Caco-2 (cell line): Measurements from ENCODE around the gene CCAR1. TPM values are rescaled to one million over a fixed set of nuclear protein-coding genes. Genes with fewer than 3 reads are reported as not detected.
"Not testable (repeated sequence)": the region's sequence is repeated elsewhere in the genome, so short reads cannot be mapped to it uniquely, and the experiment has no call there.

ENCODE experiments used
- BruUV-seq: library from RNA; stranded (reverse); fragments of 400-500 nt; replicated peaks from 2 replicates; lab custom pipeline; 2021; lab: Mats Ljungman, UMichigan
- CTCF ChIA-PET: fragments of 300-600 bp; sonication (Branson Sonifier 250); formaldehyde crosslinking; loops from one replicate; lab custom pipeline; 2022; ENCODE audit warnings: antibody characterized with exemption; lab: Charles Lee
- POLR2A ChIA-PET: fragments of 300-600 bp; sonication (Branson Sonifier 250); formaldehyde crosslinking; loops from one replicate; lab custom pipeline; 2022; ENCODE audit warnings: antibody characterized with exemption; lab: Charles Lee
- DNase-seq, 2 experiments: peaks; one replicate each; pipeline versions ENCODE4 v3.0.0 to v3.0.0-alpha.2; 2020 to 2022
- H3K27me3 ChIP-seq: replicated peaks from 2 replicates; pipeline ENCODE4 v1.6.0; 2011; ENCODE audit warnings: low read length; ENCODE audit not compliant: control insufficient read depth, insufficient read depth
- H3K36me3 ChIP-seq: 2 replicates; pipeline ENCODE4 v1.5.1; 2011; ENCODE audit warnings: low read length; ENCODE audit not compliant: control insufficient read depth, insufficient read depth
- H3K4me1 ChIP-seq: fragments of 250-450 bp; sonication (Bioruptor Pico); 2 replicates; pipeline ENCODE4 v1.5.1; 2020; ENCODE audit warnings: mild to moderate bottlenecking
- H3K4me3 ChIP-seq: 2 replicates; pipeline ENCODE4 v1.5.1; 2011; ENCODE audit warnings: low read depth, mild to moderate bottlenecking, control low read depth, low read length
- H3K9me3 ChIP-seq: fragments of 250-450 bp; sonication (Bioruptor Pico); 2 replicates; pipeline ENCODE4 v1.5.1; 2020; ENCODE audit warnings: mild to moderate bottlenecking, moderate library complexity
- H3K27ac Mint-ChIP-seq: one replicate; pipeline ENCODE4 v1.8.0; 2022; ENCODE audit warnings: mixed read lengths; ENCODE audit not compliant: unreplicated experiment
- H3K27me3 Mint-ChIP-seq: one replicate; pipeline ENCODE4 v1.8.0; 2022; ENCODE audit warnings: mixed read lengths; ENCODE audit not compliant: insufficient read depth, unreplicated experiment
- H3K36me3 Mint-ChIP-seq: one replicate; pipeline ENCODE4 v1.8.0; 2022; ENCODE audit warnings: mild to moderate bottlenecking, mixed read lengths; ENCODE audit not compliant: insufficient read depth, unreplicated experiment
- H3K4me1 Mint-ChIP-seq: one replicate; pipeline ENCODE4 v1.8.0; 2022; ENCODE audit warnings: low read depth, mixed read lengths; ENCODE audit not compliant: unreplicated experiment
- H3K4me3 Mint-ChIP-seq: one replicate; pipeline ENCODE4 v1.8.0; 2022; ENCODE audit warnings: mild to moderate bottlenecking, moderate library complexity, mixed read lengths; ENCODE audit not compliant: unreplicated experiment
- H3K9me3 Mint-ChIP-seq: one replicate; pipeline ENCODE4 v1.8.0; 2022; ENCODE audit warnings: mixed read lengths; ENCODE audit not compliant: unreplicated experiment
- intact Hi-C: fragments of 100-400 bp; cut with micrococcal nuclease; formaldehyde crosslinking; loops from one replicate; pipeline ENCODE4 v1.10.0; 2022; ENCODE audit not compliant: unreplicated experiment
- total RNA-seq: library from RNA; stranded (reverse); gene quantifications from 2 replicates; pipeline ENCODE4 v1.2.3, GENCODE V29; 2022
- TF ChIP-seq, protein P1 (sequence below), 2 experiments: fragments of 200-600 bp in 1 of 2; IDR thresholded peaks; 1 replicate in 1 of 2; 2 replicates in 1 of 2; pipeline versions ENCODE4 v1.5.1 to v1.8.0; 2011 to 2022; ENCODE audit warnings: antibody characterized with exemption in 1 of 2, control low read depth in 1 of 2, inconsistent platforms in 1 of 2, low read depth in 1 of 2, low read length in 1 of 2, mild to moderate bottlenecking in 1 of 2, moderate library complexity in 1 of 2; ENCODE audit not compliant: insufficient read depth in 1 of 2, severe bottlenecking in 1 of 2, unreplicated experiment in 1 of 2

Gene CCAR1
- total RNA-seq, 1 experiment from 2014 or later: 180 TPM

DNA sequence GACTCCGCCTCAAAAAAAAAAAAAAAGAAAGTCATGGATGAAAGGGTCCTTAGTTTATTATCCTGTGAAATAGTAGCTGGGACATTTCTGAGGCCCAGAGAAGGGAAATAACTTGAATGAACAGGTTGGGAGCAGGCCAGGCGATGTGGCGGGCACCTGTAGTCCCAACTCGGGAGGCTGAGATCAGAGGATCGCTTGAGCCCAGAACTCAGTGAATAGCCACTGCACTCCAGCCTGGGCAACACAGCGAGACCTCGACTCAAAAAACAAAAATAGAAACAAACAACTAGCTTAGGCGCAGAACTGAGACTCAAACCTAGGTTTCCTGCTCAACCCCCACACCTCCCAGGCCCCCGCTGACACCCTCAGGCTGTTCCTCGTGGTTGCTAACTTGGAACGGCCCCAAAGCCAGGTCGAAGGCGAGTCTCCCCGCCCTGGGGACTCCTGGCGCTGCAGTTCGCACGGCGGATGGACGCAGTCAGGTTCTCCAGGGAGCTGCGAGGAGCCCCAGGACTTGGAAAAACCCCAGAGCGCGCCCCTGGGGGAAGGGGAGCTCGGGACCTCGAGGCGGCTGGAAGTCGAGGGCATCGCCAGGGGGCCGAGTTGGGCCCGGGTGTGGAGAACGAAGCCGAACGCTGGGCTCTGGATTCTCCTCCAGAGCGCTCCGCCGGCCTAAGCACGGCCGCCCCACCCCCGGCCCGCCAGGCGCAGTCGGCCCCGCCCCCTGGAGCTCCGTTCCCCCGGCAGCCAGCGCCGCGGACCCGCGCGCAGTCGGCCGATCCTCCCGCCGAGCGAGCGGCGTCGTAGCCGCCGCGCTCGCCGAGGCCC, 105.9 kb downstream of the CCAR1 start, which contains the start of gene STOX1:
Gene STOX1, plus strand, starts transcription at position 768 of the 828 bp plus-strand sequence. CDS start 93 bp downstream, outside the sequence.
- TF ChIP-seq, protein P1, sequence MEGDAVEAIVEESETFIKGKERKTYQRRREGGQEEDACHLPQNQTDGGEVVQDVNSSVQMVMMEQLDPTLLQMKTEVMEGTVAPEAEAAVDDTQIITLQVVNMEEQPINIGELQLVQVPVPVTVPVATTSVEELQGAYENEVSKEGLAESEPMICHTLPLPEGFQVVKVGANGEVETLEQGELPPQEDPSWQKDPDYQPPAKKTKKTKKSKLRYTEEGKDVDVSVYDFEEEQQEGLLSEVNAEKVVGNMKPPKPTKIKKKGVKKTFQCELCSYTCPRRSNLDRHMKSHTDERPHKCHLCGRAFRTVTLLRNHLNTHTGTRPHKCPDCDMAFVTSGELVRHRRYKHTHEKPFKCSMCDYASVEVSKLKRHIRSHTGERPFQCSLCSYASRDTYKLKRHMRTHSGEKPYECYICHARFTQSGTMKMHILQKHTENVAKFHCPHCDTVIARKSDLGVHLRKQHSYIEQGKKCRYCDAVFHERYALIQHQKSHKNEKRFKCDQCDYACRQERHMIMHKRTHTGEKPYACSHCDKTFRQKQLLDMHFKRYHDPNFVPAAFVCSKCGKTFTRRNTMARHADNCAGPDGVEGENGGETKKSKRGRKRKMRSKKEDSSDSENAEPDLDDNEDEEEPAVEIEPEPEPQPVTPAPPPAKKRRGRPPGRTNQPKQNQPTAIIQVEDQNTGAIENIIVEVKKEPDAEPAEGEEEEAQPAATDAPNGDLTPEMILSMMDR (IDR thresholded peaks at IDR 0.05; ENCODE audit: insufficient read depth in 1 of 2, low read depth in 1 of 2, low read length in 1 of 2, severe bottlenecking in 1 of 2, unreplicated experiment in 1 of 2): peak; percentile 36 to 39
- ChIA-PET POLR2A (interaction anchor here (0.5 to 3.2 kb wide), 25 partner anchors 8 to 1308 kb away, joined by 3 to 45 read pairs (median 5); partner anchors contain the start of genes CCAR1, DDX50, DNA2 and RUFY2), CTCF (interaction anchor here (0.6 to 2.3 kb wide), 15 partner anchors 9 to 1629 kb away, joined by 3 to 16 read pairs (median 5); partner anchors contain the start of genes DDX50 and HNRNPH3)
- peak; percentile 86 to 93 for DNase-seq
- H3K4me3 ChIP-seq: peak within 1 kb of the TSS; percentile 77
- TSS peak; percentile 83 for BruUV-seq
- H3K9me3 Mint-ChIP-seq: no peaks in the 10 kb centered on the region
- H3K4me1 Mint-ChIP-seq: peaks cover 14% of the 10 kb centered on the region
- no peaks in the 10 kb centered on the region for H3K9me3 ChIP-seq
- no peaks in the 10 kb centered on the region for H3K36me3 ChIP-seq
- H3K4me1 ChIP-seq: 0 out of 2 replicates have a peak, but pooled peaks cover 8% of the 10 kb centered on the region
- H3K27me3 ChIP-seq: no peaks in the 10 kb centered on the region
- H3K27ac Mint-ChIP-seq: peak within 1 kb of the TSS; percentile 88
- peak within 1 kb of the TSS; percentile 90 for H3K4me3 Mint-ChIP-seq
- H3K27me3 Mint-ChIP-seq: no peaks in the 10 kb centered on the region
- peaks cover 7% of the 10 kb centered on the region for H3K36me3 Mint-ChIP-seq
- intact Hi-C loops: loop anchor here (1.0 kb wide), 1 partner anchor 70 kb away; no protein-coding TSS in a partner anchor

DNA sequence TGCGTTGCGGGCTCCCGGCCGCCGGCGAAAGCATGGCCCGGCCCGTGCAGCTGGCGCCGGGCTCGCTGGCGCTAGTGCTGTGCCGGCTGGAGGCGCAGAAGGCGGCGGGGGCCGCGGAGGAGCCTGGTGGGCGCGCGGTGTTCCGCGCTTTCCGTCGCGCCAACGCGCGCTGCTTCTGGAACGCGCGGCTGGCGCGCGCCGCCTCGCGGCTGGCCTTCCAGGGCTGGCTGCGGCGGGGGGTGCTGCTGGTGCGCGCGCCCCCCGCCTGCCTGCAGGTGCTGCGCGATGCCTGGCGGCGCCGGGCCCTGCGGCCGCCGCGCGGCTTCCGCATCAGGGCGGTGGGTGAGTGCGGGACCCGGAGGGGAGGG, 106.5 kb downstream of the CCAR1 start:
- BruUV-seq, H3K27me3 Mint-ChIP-seq, H3K36me3 ChIP-seq, H3K9me3 Mint-ChIP-seq, H3K27me3 ChIP-seq, H3K36me3 Mint-ChIP-seq, DNase-seq, H3K27ac Mint-ChIP-seq, H3K9me3 ChIP-seq: not testable (repeated sequence)
- Mint-ChIP-seq H3K4me1 (peaks cover 15% of the 10 kb centered on the region), H3K4me3 (peak overlapping the region; percentile 90)
- intact Hi-C loops: loop anchor here (1.0 kb wide), 1 partner anchor 70 kb away; no protein-coding TSS in a partner anchor
- Histone ChIP-seq H3K4me3 (peak overlapping the region; percentile 77), H3K4me1 (0 out of 2 replicates have a peak, but pooled peaks cover 11% of the 10 kb centered on the region)
- ChIA-PET CTCF (interaction anchor here (0.6 to 2.3 kb wide), 14 partner anchors 8 to 1628 kb away, joined by 3 to 16 read pairs (median 6); partner anchors contain the start of genes DDX50 and HNRNPH3), POLR2A (interaction anchor here (0.6 to 3.2 kb wide), 23 partner anchors 8 to 1307 kb away, joined by 3 to 45 read pairs (median 6); partner anchors contain the start of genes CCAR1, DDX50 and RUFY2)

DNA sequence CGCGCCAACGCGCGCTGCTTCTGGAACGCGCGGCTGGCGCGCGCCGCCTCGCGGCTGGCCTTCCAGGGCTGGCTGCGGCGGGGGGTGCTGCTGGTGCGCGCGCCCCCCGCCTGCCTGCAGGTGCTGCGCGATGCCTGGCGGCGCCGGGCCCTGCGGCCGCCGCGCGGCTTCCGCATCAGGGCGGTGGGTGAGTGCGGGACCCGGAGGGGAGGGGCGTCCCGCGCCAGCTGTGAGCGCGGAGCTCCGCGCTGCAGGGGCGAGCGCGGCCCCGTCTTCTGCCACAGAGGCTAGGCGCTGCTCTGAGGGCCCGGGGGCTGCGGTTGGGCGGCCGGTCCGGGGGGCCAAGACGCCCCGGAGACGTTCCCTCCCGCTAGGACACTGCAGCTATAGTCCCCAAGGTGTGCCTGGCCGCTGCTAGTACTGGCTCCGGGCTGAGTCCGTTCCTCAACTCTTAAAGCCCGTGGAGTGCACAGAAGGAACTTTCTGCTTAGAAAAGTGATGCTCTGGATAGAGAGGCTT, 107.1 kb downstream of the CCAR1 start:
- ChIA-PET CTCF (interaction anchor here (2.0 to 2.3 kb wide), 2 partner anchors 51 to 72 kb away, joined by 10 to 16 read pairs; partner anchors contain the start of gene DDX50), POLR2A (interaction anchor here (0.5 to 3.2 kb wide), 7 partner anchors 22 to 421 kb away, joined by 3 to 45 read pairs (median 4); partner anchors contain the start of genes CCAR1, DDX50 and RUFY2)
- not testable (repeated sequence) for H3K27me3 Mint-ChIP-seq, H3K9me3 ChIP-seq, H3K36me3 Mint-ChIP-seq, H3K27me3 ChIP-seq, H3K36me3 ChIP-seq, H3K27ac Mint-ChIP-seq, BruUV-seq, H3K9me3 Mint-ChIP-seq
- peaks cover 15% of the 10 kb centered on the region for H3K4me1 Mint-ChIP-seq
- H3K4me3 Mint-ChIP-seq: peak overlapping the region; percentile 72
- intact Hi-C loops: loop anchor here (1.0 kb wide), 1 partner anchor 48 kb away; no protein-coding TSS in a partner anchor
- H3K4me3 ChIP-seq: peak overlapping the region; percentile 45
- peak; percentile 52 to 64 for DNase-seq
- 0 out of 2 replicates have a peak, but pooled peaks cover 11% of the 10 kb centered on the region for H3K4me1 ChIP-seq
